Measurements from ENCODE around the gene DPYSL5. TPM values are rescaled to one million over a fixed set of nuclear protein-coding genes. Genes with fewer than 3 reads are reported as not detected.

DPYSL5 gene
- total RNA-seq, 1 donor from 2014 or later = not detected

DNA sequence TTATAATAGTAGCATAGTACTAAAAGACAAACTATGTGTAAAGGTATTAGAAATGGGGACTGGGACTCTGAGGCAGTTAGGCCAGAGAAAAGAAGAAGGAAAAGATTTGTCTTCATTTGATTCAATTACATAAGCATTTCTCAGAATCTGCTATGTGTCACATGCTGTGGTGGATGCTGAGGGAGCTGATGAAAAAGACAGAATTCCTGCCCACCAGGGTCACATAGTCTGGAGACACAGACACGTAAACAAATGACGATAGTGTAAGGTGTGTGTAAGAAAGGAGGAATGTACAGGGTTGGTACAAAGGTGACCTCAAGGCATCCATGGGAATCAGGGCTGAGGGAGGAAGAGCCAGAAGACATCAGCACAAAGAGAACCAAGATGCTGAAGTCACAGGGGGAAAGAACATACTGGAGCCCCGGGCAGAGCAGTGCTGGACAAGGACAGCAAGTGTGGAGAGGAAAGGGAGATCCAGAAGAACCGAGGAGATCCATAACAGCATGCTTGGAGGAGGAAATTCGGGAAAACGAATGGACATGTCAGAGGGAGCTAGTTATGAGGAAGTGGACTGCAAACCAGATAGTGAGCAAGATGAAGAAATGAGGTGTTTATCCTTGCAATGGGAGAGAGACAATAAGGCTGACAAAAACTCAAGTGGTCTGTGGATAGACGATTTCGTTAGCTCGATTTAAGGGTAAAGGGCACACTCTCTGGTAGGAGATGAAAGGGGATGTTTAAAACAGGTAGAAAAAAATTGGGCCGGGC lies 121.3 kb downstream of the DPYSL5 start:
- TF ChIP-seq CTCF (IDR thresholded peaks at IDR 0.05) = no peak
- no peaks in the 10 kb centered on the region for H3K36me3 ChIP-seq
- H3K4me3 ChIP-seq = peak overlapping the region in 1 of 2 donors; percentile 76
- H3K9me3 ChIP-seq = no peaks in the 10 kb centered on the region
- peaks cover 6% of the 10 kb centered on the region in 2 donors for H3K4me1 ChIP-seq
- no peak for DNase-seq (ENCODE audit: low spot score in 2 of 2)
- no peak overlapping the region for H3K27ac ChIP-seq
- intact Hi-C loops (cut with DNase I) = no loop called here
- no peaks in the 10 kb centered on the region for H3K27me3 ChIP-seq

DNA sequence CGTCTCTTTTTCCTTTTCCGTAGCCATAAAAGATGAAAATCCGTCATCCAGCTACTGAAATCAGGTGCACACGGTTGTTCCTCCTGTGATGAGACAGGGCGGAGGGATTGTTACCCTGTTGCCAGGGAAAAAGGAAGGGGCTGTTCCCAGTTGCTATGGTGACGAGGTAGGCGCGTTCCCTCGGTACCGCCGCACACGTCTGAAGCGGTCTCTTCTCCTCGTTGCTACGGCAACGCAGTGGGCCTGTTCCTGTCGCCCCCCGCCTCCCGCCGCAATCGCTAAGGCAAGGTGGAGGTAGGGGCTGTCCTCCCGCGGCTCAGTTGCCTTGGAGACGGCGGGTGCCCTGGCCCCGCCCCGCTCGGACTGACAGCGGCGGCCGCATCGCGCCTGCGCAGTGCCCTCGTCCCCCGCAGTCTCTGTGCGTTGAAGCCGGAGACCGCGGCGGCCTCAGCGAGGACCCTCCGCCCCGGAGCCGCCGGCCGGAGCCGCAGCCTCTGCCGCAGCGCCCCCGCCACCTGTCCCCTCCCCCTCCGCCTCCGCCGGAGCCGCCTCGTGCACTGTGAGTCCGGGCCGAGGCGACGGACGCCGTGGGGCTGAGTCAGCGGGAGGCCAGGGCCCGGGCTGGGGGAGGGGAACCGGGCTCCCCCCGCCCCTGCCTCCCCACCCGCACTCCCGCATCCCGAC lies 122.5 kb downstream of the DPYSL5 start, which contains the start of gene MAPRE3:
TSS of gene MAPRE3 (plus strand) at position 394 of the 684 bp plus-strand sequence. CDS start 51,582 bp downstream, outside the sequence.
- DNase-seq (ENCODE audit: low spot score in 2 of 2) = peak in 1 of 2 donors; percentile 87
- Histone ChIP-seq H3K36me3 (no peaks in the 10 kb centered on the region), H3K27me3 (no peaks in the 10 kb centered on the region), H3K9me3 (no peaks in the 10 kb centered on the region), H3K27ac (peak within 1 kb of the TSS; percentile 72 to 81), H3K4me3 (peak within 1 kb of the TSS; percentile 76 to 80), H3K4me1 (peaks cover 6% of the 10 kb centered on the region in 2 donors)
- TF ChIP-seq CTCF (IDR thresholded peaks at IDR 0.05) = no peak
- intact Hi-C loops (cut with DNase I) = loop anchor here (2.0 to 5.0 kb wide), 2 partner anchors 62 to 242 kb away; partner anchors contain the start of genes ATRAID, SLC5A6 and TMEM214

- Histone ChIP-seq H3K4me1 (peaks cover 6% of the 10 kb centered on the region in 2 donors), H3K36me3 (no peaks in the 10 kb centered on the region), H3K27me3 (no peaks in the 10 kb centered on the region), H3K4me3 (peak overlapping the region; percentile 76 to 80), H3K27ac (peak overlapping the region; percentile 72 to 81), H3K9me3 (no peaks in the 10 kb centered on the region)
- TF ChIP-seq CTCF (IDR thresholded peaks at IDR 0.05) = no peak
- intact Hi-C loops (cut with DNase I) = loop anchor here (2.0 to 5.0 kb wide), 2 partner anchors 62 to 241 kb away; partner anchors contain the start of genes ATRAID, SLC5A6 and TMEM214
- no peak for DNase-seq (ENCODE audit: low spot score in 2 of 2)
Measured at GRCh38 chr2:26970928-26971627, 123.1 kb downstream of the DPYSL5 start.

GRCh38 chr2:26971911-26972786 lies 124.2 kb downstream of the DPYSL5 start:
- intact Hi-C loops (cut with DNase I) = loop anchor here (2.0 to 5.0 kb wide), 2 partner anchors 61 to 240 kb away; partner anchors contain the start of genes ATRAID, SLC5A6 and TMEM214
- no peaks in the 10 kb centered on the region for H3K27me3 ChIP-seq
- H3K4me3 ChIP-seq = no peak overlapping the region
- no peaks in the 10 kb centered on the region for H3K36me3 ChIP-seq
- no peak for TF ChIP-seq CTCF (IDR thresholded peaks at IDR 0.05)
- no peak overlapping the region for H3K27ac ChIP-seq
- DNase-seq (ENCODE audit: low spot score in 2 of 2) = no peak
- peaks cover 6% of the 10 kb centered on the region in 2 donors for H3K4me1 ChIP-seq
- no peaks in the 10 kb centered on the region for H3K9me3 ChIP-seq
